Urinary bladder (tissue), 4 donors: Measurements from ENCODE around the gene SIL1. TPM values are rescaled to one million over a fixed set of nuclear protein-coding genes. Genes with fewer than 3 reads are reported as not detected.
"Not testable (repeated sequence)": the region's sequence is repeated elsewhere in the genome, so short reads cannot be mapped to it uniquely, and the experiment has no call there.

Experiments
- DNase-seq: peaks from one replicate; pipeline ENCODE4 v3.0.0-alpha.2; 2015; ENCODE audit errors: extremely low spot score
- H3K27ac ChIP-seq: one replicate; pipeline ENCODE4 v1.5.1; 2013; ENCODE audit warnings: low read depth, mild to moderate bottlenecking, moderate library complexity
- H3K36me3 ChIP-seq: one replicate; pipeline ENCODE4 v1.6.1; 2013; ENCODE audit warnings: mild to moderate bottlenecking, moderate library complexity; ENCODE audit not compliant: insufficient read depth
- H3K4me1 ChIP-seq: one replicate; pipeline ENCODE4 v1.6.1; 2013; ENCODE audit warnings: mild to moderate bottlenecking, moderate library complexity; ENCODE audit not compliant: insufficient read depth
- H3K4me3 ChIP-seq: one replicate; pipeline ENCODE4 v1.5.1; 2013; ENCODE audit warnings: low read depth, low read length
- WGBS: extraction: QIAGEN DNeasy Blood & Tissue Kit; methylation state at CpG from one replicate; pipeline ENCODE4 v1.1.7; 2013; 5-methylcytosine and 5-hydroxymethylcytosine counted together
- polyA plus RNA-seq: library from polyadenylated mRNA; stranded (reverse); fragments of 200-250 nt; gene quantifications from one replicate; pipeline ENCODE4 v1.2.3, GENCODE V29; 2013
- total RNA-seq: library from RNA; depleted of rRNA; stranded (reverse); fragments of >200 nt; gene quantifications from one replicate; pipeline ENCODE4 v1.2.3, GENCODE V29; 2014
- donor health status: healthy with polysubstance abuse.
- donor health status: healthy.

Gene SIL1
- total and polyA plus RNA-seq, 2 donors, result 31.5 to 49.8 TPM

GRCh38 chr5:139191954-139192353, 6.2 kb downstream of the SIL1 start:
- not testable (repeated sequence) for H3K4me3 ChIP-seq, H3K4me1 ChIP-seq, DNase-seq, H3K36me3 ChIP-seq, H3K27ac ChIP-seq
- WGBS, result 97% methylated on average over 3 of the region's 3 CpGs

GRCh38 chr5:139190125-139190524, 8.0 kb downstream of the SIL1 start:
- no peak for DNase-seq
- H3K27ac ChIP-seq, result no peak overlapping the region
- 12% methylated on average over 3 of the region's 3 CpGs for WGBS

GRCh38 chr5:139188558-139189270, 9.5 kb downstream of the SIL1 start:
- Histone ChIP-seq H3K4me1 (no peaks in the 10 kb centered on the region), H3K4me3 (no peak overlapping the region), H3K36me3 (no peaks in the 10 kb centered on the region), H3K27ac (no peak overlapping the region)
- DNase-seq, result no peak
- WGBS, result 71% methylated on average over 5 of the region's 5 CpGs

More at GRCh38 chr5:139190125-139190524, 8.0 kb downstream of the SIL1 start:
- H3K4me3 ChIP-seq, result no peak overlapping the region
- no peaks in the 10 kb centered on the region for H3K36me3 ChIP-seq
- no peaks in the 10 kb centered on the region for H3K4me1 ChIP-seq

GRCh38 chr5:139186752-139187326, 11.3 kb downstream of the SIL1 start:
- Histone ChIP-seq H3K4me1 (no peaks in the 10 kb centered on the region), H3K36me3 (no peaks in the 10 kb centered on the region), H3K27ac (no peak overlapping the region), H3K4me3 (no peak overlapping the region)
- WGBS, result 69% methylated on average over 6 of the region's 6 CpGs
- DNase-seq, result no peak

GRCh38 chr5:139186261-139186660, 11.9 kb downstream of the SIL1 start:
- no peak for DNase-seq
- Histone ChIP-seq H3K4me1 (no peaks in the 10 kb centered on the region), H3K4me3 (no peak overlapping the region), H3K36me3 (no peaks in the 10 kb centered on the region), H3K27ac (no peak overlapping the region)
- WGBS, result 74% methylated on average over 3 of the region's 3 CpGs

GRCh38 chr5:139185589-139185988, 12.6 kb downstream of the SIL1 start:
- no peak overlapping the region for H3K27ac ChIP-seq

GRCh38 chr5:139183502-139183901, 14.7 kb downstream of the SIL1 start:
- Histone ChIP-seq H3K4me1 (peaks cover under 1% of the 10 kb centered on the region), H3K36me3 (no peaks in the 10 kb centered on the region), H3K27ac (no peak overlapping the region), H3K4me3 (no peak overlapping the region)
- 49% methylated on average over 2 of the region's 2 CpGs for WGBS
- no peak for DNase-seq

More at GRCh38 chr5:139185589-139185988, 12.6 kb downstream of the SIL1 start:
- no peaks in the 10 kb centered on the region for H3K36me3 ChIP-seq
- H3K4me1 ChIP-seq, result no peaks in the 10 kb centered on the region
- WGBS, result 33% methylated on average over 1 of the region's 1 CpG
- no peak overlapping the region for H3K4me3 ChIP-seq
- DNase-seq, result no peak

- DNase-seq, result no peak
- no peak overlapping the region for H3K27ac ChIP-seq
- H3K4me1 ChIP-seq, result peaks cover 1% of the 10 kb centered on the region
- WGBS, result 71% methylated on average over 4 of the region's 4 CpGs
- H3K36me3 ChIP-seq, result no peaks in the 10 kb centered on the region
- H3K4me3 ChIP-seq, result no peak overlapping the region
Measured at GRCh38 chr5:139182528-139183296, 15.5 kb downstream of the SIL1 start.

- Histone ChIP-seq H3K27ac (no peak overlapping the region), H3K4me3 (no peak overlapping the region), H3K4me1 (peaks cover 1% of the 10 kb centered on the region), H3K36me3 (no peaks in the 10 kb centered on the region)
- no peak for DNase-seq
- WGBS, result 68% methylated on average over 8 of the region's 8 CpGs
Measured at GRCh38 chr5:139181835-139182452, 16.2 kb downstream of the SIL1 start.

- Histone ChIP-seq H3K36me3 (no peaks in the 10 kb centered on the region), H3K27ac (no peak overlapping the region), H3K4me3 (no peak overlapping the region), H3K4me1 (peaks cover 1% of the 10 kb centered on the region)
- 38% methylated on average over 2 of the region's 2 CpGs for WGBS
- DNase-seq, result no peak
Measured at GRCh38 chr5:139181322-139181730, 16.8 kb downstream of the SIL1 start.

GRCh38 chr5:139180850-139181249, 17.3 kb downstream of the SIL1 start:
- no peak for DNase-seq
- peaks cover 1% of the 10 kb centered on the region for H3K4me1 ChIP-seq
- no peaks in the 10 kb centered on the region for H3K36me3 ChIP-seq
- H3K27ac ChIP-seq, result no peak overlapping the region
- WGBS, result 28% methylated on average over 1 of the region's 1 CpG
- no peak overlapping the region for H3K4me3 ChIP-seq

GRCh38 chr5:139179778-139180513, 18.2 kb downstream of the SIL1 start:
- WGBS, result 59% methylated on average over 8 of the region's 8 CpGs
- not testable (repeated sequence) for H3K4me1 ChIP-seq, H3K36me3 ChIP-seq, DNase-seq, H3K27ac ChIP-seq, H3K4me3 ChIP-seq

GRCh38 chr5:139178935-139179334, 19.2 kb downstream of the SIL1 start:
- no peak overlapping the region for H3K27ac ChIP-seq
- WGBS, result 17% methylated on average over 1 of the region's 1 CpG
- H3K36me3 ChIP-seq, result no peaks in the 10 kb centered on the region
- peaks cover 1% of the 10 kb centered on the region for H3K4me1 ChIP-seq
- peak; percentile 81 for DNase-seq
- H3K4me3 ChIP-seq, result no peak overlapping the region
